Hepatocyte (in vitro differentiated cells): ENCODE measurements around the gene ZIC1. TPM values are rescaled to one million over a fixed set of nuclear protein-coding genes. Genes with fewer than 3 reads are reported as not detected.
A peak's percentile ranks its signal among the peaks of the same experiment; 100 is the strongest.

ENCODE experiments used
- DNase-seq: peaks from one replicate; pipeline ENCODE4 v3.0.0-alpha.2; 2016; ENCODE audit warnings: low spot score
- H2AFZ ChIP-seq: fragments of 200-600 bp; sonication (generic); 2 replicates; pipeline ENCODE4 v1.6.0; 2016; ENCODE audit warnings: antibody characterized with exemption, mild to moderate bottlenecking
- H3K27ac ChIP-seq: fragments of 200-600 bp; sonication (generic); 2 replicates; pipeline ENCODE4 v1.5.1; 2016; ENCODE audit warnings: mild to moderate bottlenecking
- H3K27me3 ChIP-seq: fragments of 200-600 bp; sonication (generic); 2 replicates; pipeline ENCODE4 v1.6.1; 2016
- H3K36me3 ChIP-seq: fragments of 200-600 bp; sonication (generic); replicated peaks from 2 replicates; pipeline ENCODE4 v1.5.1; 2016; ENCODE audit warnings: low read depth; ENCODE audit not compliant: insufficient read depth
- H3K4me1 ChIP-seq: fragments of 200-600 bp; sonication (generic); 2 replicates; pipeline ENCODE4 v1.5.1; 2016; ENCODE audit warnings: mild to moderate bottlenecking, moderate library complexity; ENCODE audit not compliant: insufficient read depth
- H3K4me2 ChIP-seq: fragments of 200-600 bp; sonication (generic); 2 replicates; pipeline ENCODE4 v1.6.0; 2016
- H3K4me3 ChIP-seq: fragments of 200-600 bp; sonication (generic); 2 replicates; pipeline ENCODE4 v1.5.1; 2016; ENCODE audit warnings: mild to moderate bottlenecking
- H3K79me2 ChIP-seq: fragments of 200-600 bp; sonication (generic); 2 replicates; pipeline ENCODE4 v1.6.0; 2017; ENCODE audit warnings: mild to moderate bottlenecking
- H3K9me2 ChIP-seq: fragments of 200-600 bp; sonication (generic); replicated peaks from 2 replicates; pipeline ENCODE4 v1.6.0; 2017; ENCODE audit warnings: mild to moderate bottlenecking; ENCODE audit not compliant: insufficient read depth
- H3K9me3 ChIP-seq: fragments of 200-600 bp; sonication (generic); 2 replicates; pipeline ENCODE4 v1.5.1; 2016; ENCODE audit warnings: low read depth, mild to moderate bottlenecking
- H4K20me1 ChIP-seq: fragments of 200-600 bp; sonication (generic); 2 replicates; pipeline ENCODE4 v1.6.0; 2016; ENCODE audit warnings: mild to moderate bottlenecking; ENCODE audit not compliant: insufficient read depth, poor library complexity, severe bottlenecking
- EZH2 ChIP-seq: fragments of 200-600 bp; sonication (generic); IDR thresholded peaks from 2 replicates; pipeline ENCODE4 v1.6.1; 2016; ENCODE audit warnings: antibody characterized with exemption, mild to moderate bottlenecking, borderline replicate concordance
- EZH2phosphoT487 ChIP-seq: fragments of 200-600 bp; sonication (generic); IDR thresholded peaks from one replicate; pipeline ENCODE4 v1.6.1; 2018; ENCODE audit warnings: antibody characterized with exemption, mild to moderate bottlenecking, low read depth, moderate library complexity; ENCODE audit not compliant: unreplicated experiment, severe bottlenecking
- WGBS: methylation state at CpG from one replicate; pipeline ENCODE4 v1.1.6; 2016; ENCODE audit warnings: low lambda C conversion rate; ENCODE audit errors: missing lambda C conversion rate; 5-methylcytosine and 5-hydroxymethylcytosine counted together
- polyA plus RNA-seq: library from polyadenylated mRNA; unstranded; fragments of >200 nt; fragmentation: Nextera tagmentation; extraction: Ambion mirVana; gene quantifications from 2 replicates; pipeline ENCODE4 v1.2.1, GENCODE V29; 2016
- total RNA-seq: library from RNA; depleted of rRNA; stranded (reverse); fragments of >200 nt; gene quantifications from 2 replicates; pipeline ENCODE4 v1.2.3, GENCODE V29; 2014
- TF ChIP-seq, protein P1 (sequence below): fragments of 200-600 bp; sonication (generic); IDR thresholded peaks from 2 replicates; pipeline ENCODE4 v1.5.1; 2016; ENCODE audit warnings: antibody characterized with exemption, mild to moderate bottlenecking; ENCODE audit not compliant: poor library complexity

The ZIC1 gene
- total and polyA plus RNA-seq, 2 experiments from 2014 or later, result 0.10 TPM; not detected in 1

DNA sequence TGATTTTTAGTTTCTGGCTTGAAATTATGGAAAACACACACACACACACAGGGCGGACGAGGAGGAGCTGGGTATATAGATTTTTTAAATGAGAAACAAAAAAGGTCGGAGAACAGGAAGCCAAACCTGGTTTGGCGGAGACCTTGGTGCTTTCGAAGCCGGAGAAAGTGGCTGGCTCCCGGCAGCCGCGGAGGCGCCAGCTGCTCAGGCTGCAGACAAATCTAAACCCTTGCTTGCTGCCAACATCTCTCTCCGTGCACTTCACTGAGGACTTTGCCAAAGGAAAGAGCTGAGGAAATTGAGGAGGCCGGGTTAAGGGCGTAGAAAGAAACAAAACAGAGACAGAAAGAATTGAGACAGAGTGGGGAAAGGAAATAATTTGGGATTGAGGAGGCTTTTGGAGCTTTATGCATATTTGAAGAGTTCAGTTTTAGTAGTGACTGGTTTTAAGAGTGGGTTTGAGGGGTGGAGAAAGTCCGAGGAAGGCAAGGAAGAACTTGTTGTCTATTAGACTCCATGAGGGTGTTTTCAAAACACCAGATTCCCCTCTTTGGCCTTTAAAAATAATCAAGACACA is 2.2 kb downstream of the ZIC1 start:
- H4K20me1 ChIP-seq, result no peaks in the 10 kb centered on the region
- peaks cover 25% of the 10 kb centered on the region for H3K4me1 ChIP-seq
- no peak overlapping the region for H3K27ac ChIP-seq
- H3K36me3 ChIP-seq, result no peaks in the 10 kb centered on the region
- H2AFZ ChIP-seq, result peak overlapping the region; percentile 52
- WGBS, result 6% methylated on average over 14 of the region's 14 CpGs
- H3K79me2 ChIP-seq, result no peaks in the 10 kb centered on the region
- DNase-seq, result no peak
- peak overlapping the region; percentile 81 for H3K4me2 ChIP-seq
- no peaks in the 10 kb centered on the region for H3K9me3 ChIP-seq
- TF ChIP-seq EZH2phosphoT487 (no peak), EZH2 (peak; percentile 74)
- TF ChIP-seq, protein P1, sequence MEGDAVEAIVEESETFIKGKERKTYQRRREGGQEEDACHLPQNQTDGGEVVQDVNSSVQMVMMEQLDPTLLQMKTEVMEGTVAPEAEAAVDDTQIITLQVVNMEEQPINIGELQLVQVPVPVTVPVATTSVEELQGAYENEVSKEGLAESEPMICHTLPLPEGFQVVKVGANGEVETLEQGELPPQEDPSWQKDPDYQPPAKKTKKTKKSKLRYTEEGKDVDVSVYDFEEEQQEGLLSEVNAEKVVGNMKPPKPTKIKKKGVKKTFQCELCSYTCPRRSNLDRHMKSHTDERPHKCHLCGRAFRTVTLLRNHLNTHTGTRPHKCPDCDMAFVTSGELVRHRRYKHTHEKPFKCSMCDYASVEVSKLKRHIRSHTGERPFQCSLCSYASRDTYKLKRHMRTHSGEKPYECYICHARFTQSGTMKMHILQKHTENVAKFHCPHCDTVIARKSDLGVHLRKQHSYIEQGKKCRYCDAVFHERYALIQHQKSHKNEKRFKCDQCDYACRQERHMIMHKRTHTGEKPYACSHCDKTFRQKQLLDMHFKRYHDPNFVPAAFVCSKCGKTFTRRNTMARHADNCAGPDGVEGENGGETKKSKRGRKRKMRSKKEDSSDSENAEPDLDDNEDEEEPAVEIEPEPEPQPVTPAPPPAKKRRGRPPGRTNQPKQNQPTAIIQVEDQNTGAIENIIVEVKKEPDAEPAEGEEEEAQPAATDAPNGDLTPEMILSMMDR, result no peak
- peaks cover 98% of the 10 kb centered on the region for H3K27me3 ChIP-seq
- peak overlapping the region; percentile 10 for H3K4me3 ChIP-seq
- H3K9me2 ChIP-seq, result no peaks in the 10 kb centered on the region

DNA sequence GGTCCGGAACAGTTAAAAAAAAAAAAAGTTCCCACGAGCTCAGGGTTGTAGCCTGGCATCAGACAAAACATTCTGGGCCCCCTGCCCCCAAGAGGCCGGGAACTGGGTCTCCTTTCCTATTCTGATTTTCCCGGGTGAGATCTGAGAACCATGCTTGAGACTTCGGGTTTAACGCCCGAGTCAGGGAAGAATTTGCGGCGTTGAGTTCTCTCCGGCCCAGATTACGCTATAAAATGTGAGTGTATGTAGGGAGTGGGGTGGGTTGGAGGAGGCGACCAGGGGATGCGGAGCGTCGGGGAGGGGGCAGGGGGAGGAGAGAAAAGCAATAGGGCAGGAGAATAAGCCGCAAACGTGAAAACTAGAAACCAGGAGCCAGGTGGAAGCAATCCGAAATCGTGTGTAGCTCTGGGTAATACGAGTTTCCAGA is 2.7 kb downstream of the ZIC1 start:
- Histone ChIP-seq H3K79me2 (no peaks in the 10 kb centered on the region), H3K4me1 (peaks cover 25% of the 10 kb centered on the region), H3K36me3 (no peaks in the 10 kb centered on the region), H3K9me3 (no peaks in the 10 kb centered on the region), H2AFZ (no peak overlapping the region), H3K4me3 (no peak overlapping the region), H3K27me3 (peaks cover 98% of the 10 kb centered on the region), H3K9me2 (no peaks in the 10 kb centered on the region), H3K4me2 (no peak overlapping the region), H3K27ac (no peak overlapping the region), H4K20me1 (no peaks in the 10 kb centered on the region)
- 3% methylated on average over 20 of the region's 20 CpGs for WGBS
- DNase-seq, result no peak
- TF ChIP-seq EZH2, result peak; percentile 29
- TF ChIP-seq, protein P1, result no peak
- TF ChIP-seq EZH2phosphoT487, result no peak

DNA sequence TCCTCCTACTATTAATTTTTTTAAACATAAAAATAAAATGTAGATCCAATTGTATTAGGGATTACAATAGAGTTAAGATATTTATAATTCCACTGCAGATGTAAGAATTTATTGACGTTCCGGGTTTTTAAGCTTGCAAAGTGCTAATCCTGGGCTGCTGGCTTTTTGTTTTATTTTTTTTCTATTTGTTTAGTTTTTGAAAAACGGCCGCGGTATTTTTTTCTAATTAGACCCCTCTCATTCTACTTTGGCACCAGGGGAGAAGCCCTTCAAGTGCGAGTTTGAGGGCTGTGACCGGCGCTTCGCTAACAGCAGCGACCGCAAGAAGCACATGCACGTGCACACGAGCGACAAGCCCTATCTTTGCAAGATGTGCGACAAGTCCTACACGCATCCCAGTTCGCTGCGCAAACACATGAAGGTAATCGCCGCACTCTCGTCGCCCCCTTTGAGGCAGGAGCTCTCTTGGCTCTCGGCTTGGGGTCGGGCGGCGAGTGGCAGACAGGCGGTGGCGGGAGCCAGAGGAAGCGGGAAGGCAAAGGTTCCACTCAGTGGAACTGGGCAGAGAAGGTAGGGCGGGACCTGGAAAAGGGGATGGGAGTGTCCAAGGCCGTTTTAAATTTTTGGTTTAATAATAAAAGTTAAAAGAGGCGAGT is 3.2 kb downstream of the ZIC1 start:
- no peak overlapping the region for H3K27ac ChIP-seq
- peaks cover 98% of the 10 kb centered on the region for H3K27me3 ChIP-seq
- no peaks in the 10 kb centered on the region for H4K20me1 ChIP-seq
- no peak overlapping the region for H3K4me2 ChIP-seq
- H3K9me2 ChIP-seq, result no peaks in the 10 kb centered on the region
- WGBS, result 2% methylated on average over 32 of the region's 32 CpGs
- no peak overlapping the region for H3K4me3 ChIP-seq
- DNase-seq, result no peak
- peaks cover 25% of the 10 kb centered on the region for H3K4me1 ChIP-seq
- H2AFZ ChIP-seq, result peak overlapping the region; percentile 71
- H3K9me3 ChIP-seq, result no peaks in the 10 kb centered on the region
- no peaks in the 10 kb centered on the region for H3K36me3 ChIP-seq
- TF ChIP-seq EZH2phosphoT487, result no peak
- TF ChIP-seq, protein P1, result no peak
- peak; percentile 99 for TF ChIP-seq EZH2
- H3K79me2 ChIP-seq, result no peaks in the 10 kb centered on the region
